GM21526 (cell line): ENCODE data around the gene MTERF4.

Source experiments
- ATAC-seq: cut with Tn5 transposase; IDR thresholded peaks from one replicate; pipeline ENCODE4 v1.9.1; 2021; ENCODE audit warnings: moderate library complexity; ENCODE audit not compliant: unreplicated experiment, low FRiP score

Gene MTERF4

GRCh38 chr2:241070811-241071676 is 31.0 kb downstream of the MTERF4 start:
- no peak for ATAC-seq

GRCh38 chr2:241070361-241070760 is 31.7 kb downstream of the MTERF4 start:
- no peak for ATAC-seq

- no peak for ATAC-seq
Observed at GRCh38 chr2:241069821-241070281, 32.2 kb downstream of the MTERF4 start.

GRCh38 chr2:241068942-241069810 is 32.9 kb downstream of the MTERF4 start:
- no peak for ATAC-seq

- ATAC-seq: no peak
Observed at GRCh38 chr2:241068136-241068941, 33.7 kb downstream of the MTERF4 start.

- ATAC-seq: no peak
Observed at GRCh38 chr2:241067501-241068135, 34.5 kb downstream of the MTERF4 start.

- no peak for ATAC-seq
Observed at GRCh38 chr2:241066893-241067341, 35.2 kb downstream of the MTERF4 start.

GRCh38 chr2:241066171-241066892 is 35.8 kb downstream of the MTERF4 start:
- no peak for ATAC-seq

- ATAC-seq: no peak
Observed at GRCh38 chr2:241065355-241065803, 36.7 kb downstream of the MTERF4 start.

GRCh38 chr2:241064802-241065354 is 37.2 kb downstream of the MTERF4 start:
- ATAC-seq: no peak

- ATAC-seq: no peak
Observed at GRCh38 chr2:241064008-241064801, 37.9 kb downstream of the MTERF4 start.

GRCh38 chr2:241063587-241063986 is 38.5 kb downstream of the MTERF4 start:
- no peak for ATAC-seq

GRCh38 chr2:241063093-241063551 is 39.0 kb downstream of the MTERF4 start:
- no peak for ATAC-seq

GRCh38 chr2:241062389-241063092 is 39.5 kb downstream of the MTERF4 start:
- no peak for ATAC-seq

- no peak for ATAC-seq
Observed at GRCh38 chr2:241061275-241061674, 40.8 kb downstream of the MTERF4 start.

- ATAC-seq: no peak
Observed at GRCh38 chr2:241053576-241054251, 48.4 kb downstream of the MTERF4 start.
